GM12878 (cell line): ENCODE measurements around the gene AURKA.

ENCODE experiments used
- CREB1 ChIP-seq: IDR thresholded peaks from 2 replicates; pipeline ENCODE4 v1.6.1; 2012; ENCODE audit warnings: low read depth, mild to moderate bottlenecking, inconsistent platforms
- CTCF ChIP-seq, 3 experiments: IDR thresholded peaks in 2 of 3; conservative IDR thresholded peaks in 1 of 3; 2 replicates each; pipeline ENCODE4 v1.5.1; 2011; ENCODE audit warnings: low read depth in 3 of 3, low read length in 3 of 3, mild to moderate bottlenecking in 3 of 3, control low read depth in 2 of 3, moderate library complexity in 2 of 3, inconsistent platforms in 1 of 3, mixed read lengths in 1 of 3; ENCODE audit not compliant: control insufficient read depth in 2 of 3, insufficient read depth in 1 of 3; ENCODE audit errors: extremely low read depth in 1 of 3
- EP300 ChIP-seq, 2 experiments: fragments of 150-350 bp in 1 of 2; IDR thresholded peaks; 2 replicates each; pipeline ENCODE4 v1.6.1; 2011 to 2012; ENCODE audit warnings: low read depth in 2 of 2, low read length in 2 of 2, borderline replicate concordance in 1 of 2, improper control_type of control experiment in 1 of 2, inconsistent platforms in 1 of 2; ENCODE audit not compliant: control insufficient read depth in 1 of 2
- EZH2 ChIP-seq: IDR thresholded peaks from 2 replicates; pipeline ENCODE4 v1.6.1; 2012; ENCODE audit warnings: low read depth, mild to moderate bottlenecking, control low read depth, inconsistent platforms, low read length, borderline replicate concordance; ENCODE audit not compliant: control insufficient read depth
- NFIC ChIP-seq: IDR thresholded peaks from 2 replicates; pipeline ENCODE4 v1.6.1; 2012; ENCODE audit warnings: low read depth, mild to moderate bottlenecking, inconsistent platforms, low read length, moderate library complexity
- NKRF ChIP-seq: fragments of 450-650 bp; conservative IDR thresholded peaks from 2 replicates; pipeline ENCODE4 v1.6.1; 2017; ENCODE audit warnings: mild to moderate bottlenecking, moderate library complexity
- POLR2A ChIP-seq: IDR thresholded peaks from 2 replicates; pipeline ENCODE4 v1.6.1; 2011; ENCODE audit warnings: low read depth, mild to moderate bottlenecking, low read length
- POLR2AphosphoS5 ChIP-seq: IDR thresholded peaks from 2 replicates; pipeline ENCODE4 v1.6.1; 2011; ENCODE audit warnings: mild to moderate bottlenecking, low read length, inconsistent platforms
- POU2F2 ChIP-seq: IDR thresholded peaks from 3 replicates; pipeline ENCODE4 v1.6.1; 2011; ENCODE audit warnings: low read depth, mild to moderate bottlenecking, low read length, borderline replicate concordance
- RELA ChIP-seq: fragments of 450-650 bp; IDR thresholded peaks from 2 replicates; pipeline ENCODE4 v1.8.0; 2014; ENCODE audit warnings: borderline replicate concordance; ENCODE audit not compliant: partially characterized antibody
- TAF1 ChIP-seq: IDR thresholded peaks from 2 replicates; pipeline ENCODE4 v1.6.1; 2011; ENCODE audit warnings: mild to moderate bottlenecking, low read depth, low read length, borderline replicate concordance
- USF2 ChIP-seq: IDR thresholded peaks from 2 replicates; pipeline ENCODE4 v1.6.1; 2011; ENCODE audit warnings: low read depth, low read length, improper control_type of control experiment, borderline replicate concordance
- ZBED1 ChIP-seq: IDR thresholded peaks from 2 replicates; pipeline ENCODE4 v1.6.1; 2016; ENCODE audit warnings: borderline replicate concordance
- ZBTB11 ChIP-seq: fragments of 450-650 bp; formaldehyde crosslinking; IDR thresholded peaks from 2 replicates; pipeline ENCODE4 v1.5.0; 2022; ENCODE audit warnings: mild to moderate bottlenecking, missing genetic modification characterization

- no peak for TF ChIP-seq POLR2AphosphoS5
- no peak for TF ChIP-seq CTCF (IDR thresholded peaks at IDR 0.05 in 2 of 3, conservative IDR thresholded peaks at IDR 0.05 in 1 of 3; ENCODE audit: control insufficient read depth in 2 of 3, extremely low read depth in 1 of 3, insufficient read depth in 1 of 3, low read depth in 3 of 3, low read length in 3 of 3)
- no peak for TF ChIP-seq TAF1
- TF ChIP-seq EP300 (IDR thresholded peaks at IDR 0.05; ENCODE audit: borderline replicate concordance in 1 of 2, control insufficient read depth in 1 of 2, low read depth in 2 of 2, low read length in 2 of 2) = no peak
- no peak for TF ChIP-seq USF2
- no peak for TF ChIP-seq POLR2A
- TF ChIP-seq ZBED1 = no peak
- no peak for TF ChIP-seq NFIC
- no peak for TF ChIP-seq ZBTB11 (CRISPR knock-in tag)
- TF ChIP-seq POU2F2 = no peak
- TF ChIP-seq NKRF = no peak
- TF ChIP-seq RELA = no peak
- TF ChIP-seq EZH2 = no peak
- no peak for TF ChIP-seq CREB1
These were observed 41.3 kb upstream of the AURKA start for GRCh38 chr20:56433221-56433879.
